Small intestine (tissue), 7 donors: Measurements from ENCODE around the gene CHD9. TPM values are rescaled to one million over a fixed set of nuclear protein-coding genes. Genes with fewer than 3 reads are reported as not detected.

Source experiments
- DNase-seq, 2 donors: peaks; one replicate each; pipeline versions ENCODE4 v3.0.0 to v3.0.0-alpha.2; 2013
- FAIRE-seq: peaks from 2 replicates; lab custom pipeline; 2012; peaks lifted over from hg19 to GRCh38; lab: Jason Lieb, UNC
- H3K27ac ChIP-seq, 3 donors: one replicate each; pipeline ENCODE4 v1.5.1; 2013; ENCODE audit warnings: low read length in 2 of 3, mild to moderate bottlenecking in 2 of 3, control low read depth in 1 of 3, inconsistent platforms in 1 of 3, low read depth in 1 of 3, moderate library complexity in 1 of 3
- H3K27me3 ChIP-seq, 3 donors: one replicate each; pipeline ENCODE4 v1.6.1; 2013; ENCODE audit warnings: low read length in 3 of 3, inconsistent platforms in 1 of 3; ENCODE audit not compliant: control insufficient read depth in 3 of 3, insufficient read depth in 3 of 3
- H3K36me3 ChIP-seq, 3 donors: one replicate each; pipeline ENCODE4 v1.6.1; 2013; ENCODE audit warnings: low read length in 3 of 3, inconsistent platforms in 1 of 3, low read depth in 1 of 3, mild to moderate bottlenecking in 1 of 3, moderate library complexity in 1 of 3; ENCODE audit not compliant: control insufficient read depth in 3 of 3, insufficient read depth in 2 of 3
- H3K4me1 ChIP-seq, 3 donors: one replicate each; pipeline ENCODE4 v1.6.1; 2013; ENCODE audit warnings: low read length in 2 of 3, inconsistent platforms in 1 of 3, low read depth in 1 of 3, mild to moderate bottlenecking in 1 of 3, moderate library complexity in 1 of 3; ENCODE audit not compliant: control insufficient read depth in 3 of 3, insufficient read depth in 2 of 3
- H3K4me3 ChIP-seq, 3 donors: one replicate each; pipeline ENCODE4 v1.5.1; 2013; ENCODE audit warnings: low read length in 3 of 3, control low read depth in 1 of 3, inconsistent platforms in 1 of 3, low read depth in 1 of 3, mild to moderate bottlenecking in 1 of 3, moderate library complexity in 1 of 3
- H3K9me3 ChIP-seq, 2 donors: one replicate each; pipeline ENCODE4 v1.6.1; 2013; ENCODE audit warnings: low read depth in 1 of 2, low read length in 1 of 2; ENCODE audit not compliant: control insufficient read depth in 2 of 2, insufficient read depth in 1 of 2
- WGBS, 3 donors: extraction: QIAGEN DNeasy Blood & Tissue Kit; methylation state at CpG; one replicate each; pipeline ENCODE4 v1.1.7; 2013; 5-methylcytosine and 5-hydroxymethylcytosine counted together
- polyA plus RNA-seq, 4 donors: library from polyadenylated mRNA; stranded (reverse) in 3 of 4; unstranded in 1 of 4; fragments of 200-250 nt in 3 of 4; fragments of 120-200 nt in 1 of 4; gene quantifications; one replicate each; pipeline versions ENCODE4 v1.2.1 to v1.2.3, GENCODE V29; 2013
- donor health status: healthy with polysubstance abuse.
- donor health status: control.
- donor health status: control.
- donor health status: Bipolar disorder and iron deficiency.
- donor health status: healthy.

Gene CHD9
- polyA plus RNA-seq, 4 donors: 7.6 to 33.5 (median 11.2) TPM

- peaks cover 3 to 17% (median 16%) of the 10 kb centered on the region in 3 donors for H3K36me3 ChIP-seq
- WGBS, 3 donors: 84 to 95% (median 94%) methylated on average over 5 of the region's 5 CpGs
- H3K4me3 ChIP-seq: no peak overlapping the region
- H3K27me3 ChIP-seq: no peaks in the 10 kb centered on the region
- DNase-seq (no peak), FAIRE-seq (no peak)
- no peak overlapping the region for H3K27ac ChIP-seq
- no peaks in the 10 kb centered on the region for H3K9me3 ChIP-seq
- H3K4me1 ChIP-seq: no peaks in the 10 kb centered on the region
Observed at GRCh38 chr16:53282328-53282727, 227.5 kb downstream of the CHD9 start.

DNA sequence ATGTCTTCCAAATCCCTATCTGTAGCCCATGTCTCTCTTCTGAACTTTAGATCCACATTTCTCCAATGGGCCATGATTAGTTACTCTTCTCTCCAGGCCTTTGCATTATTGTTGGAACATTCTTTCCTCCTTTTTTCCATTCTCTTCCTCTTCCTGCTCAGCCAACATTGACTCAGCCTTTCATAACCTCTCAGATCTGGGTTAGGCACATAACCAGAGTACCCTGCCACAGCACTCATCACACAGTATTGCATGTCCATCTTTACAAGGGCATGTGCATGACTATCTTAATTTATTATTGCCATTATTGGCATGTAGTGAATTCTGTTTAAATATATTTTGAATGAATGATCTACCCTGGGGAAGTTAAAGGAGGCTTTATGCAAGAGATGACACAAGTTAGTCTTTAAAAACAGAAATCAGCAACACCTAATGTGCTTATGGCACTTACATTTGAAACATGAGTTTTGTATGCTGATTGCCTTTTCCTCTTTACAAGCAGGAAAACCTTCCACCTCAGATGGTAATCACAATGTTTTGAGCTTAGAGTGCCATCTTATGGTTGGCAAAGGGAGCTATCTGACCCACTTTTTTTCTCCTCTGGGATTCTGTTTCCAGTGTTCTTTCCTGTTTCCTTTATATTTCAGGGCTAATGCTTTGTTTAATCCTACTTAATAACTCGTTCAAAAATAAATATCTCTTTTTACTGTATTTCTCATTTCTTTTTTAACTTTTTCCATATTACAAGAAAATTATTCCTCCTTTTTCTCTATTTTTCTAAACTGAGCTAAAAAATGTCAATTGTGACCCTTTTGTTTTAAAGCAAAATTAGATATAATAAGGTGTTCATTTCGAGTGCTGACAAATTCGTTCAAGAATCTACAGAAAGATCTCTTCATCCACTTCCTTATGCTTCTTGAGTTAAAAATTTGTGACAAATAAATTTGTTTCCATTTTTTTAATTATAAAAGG, 228.5 kb downstream of the CHD9 start:
- DNase-seq: peak; percentile 28 to 51
- no peaks in the 10 kb centered on the region for H3K4me1 ChIP-seq
- WGBS, 3 donors: 65 to 80% (median 72%) methylated on average over 3 of the region's 3 CpGs
- no peaks in the 10 kb centered on the region for H3K27me3 ChIP-seq
- H3K36me3 ChIP-seq: peaks cover 6 to 21% (median 17%) of the 10 kb centered on the region in 3 donors
- H3K9me3 ChIP-seq: no peaks in the 10 kb centered on the region
- FAIRE-seq: peak; percentile 51
- H3K4me3 ChIP-seq: no peak overlapping the region
- no peak overlapping the region for H3K27ac ChIP-seq

DNA sequence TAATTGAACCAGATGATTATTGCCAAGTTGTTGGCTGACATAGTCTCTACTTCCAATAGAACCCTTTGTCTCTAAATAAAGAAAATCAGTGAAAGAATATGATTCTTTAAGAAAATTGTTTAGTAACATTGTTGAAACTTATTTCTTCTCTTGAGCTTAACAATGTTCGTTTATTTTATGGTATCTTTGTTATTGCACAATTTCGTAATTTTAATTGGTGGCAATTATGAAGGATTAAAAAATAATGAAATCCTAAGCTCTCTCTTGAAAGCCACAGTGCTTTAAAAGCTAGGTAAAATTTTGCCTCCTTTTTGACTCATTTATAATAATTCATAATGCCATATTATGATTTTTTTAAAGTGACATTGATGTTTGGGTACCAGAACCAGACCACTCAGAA, 230.4 kb downstream of the CHD9 start:
- Histone ChIP-seq H3K9me3 (no peaks in the 10 kb centered on the region), H3K4me1 (no peaks in the 10 kb centered on the region), H3K27ac (no peak overlapping the region), H3K36me3 (peaks cover 6 to 28% (median 20%) of the 10 kb centered on the region in 3 donors), H3K27me3 (no peaks in the 10 kb centered on the region), H3K4me3 (no peak overlapping the region)
- peak; percentile 10 for FAIRE-seq
- DNase-seq: no peak
- WGBS, 3 donors: 68 to 77% (median 69%) methylated on average over 2 of the region's 2 CpGs

DNA sequence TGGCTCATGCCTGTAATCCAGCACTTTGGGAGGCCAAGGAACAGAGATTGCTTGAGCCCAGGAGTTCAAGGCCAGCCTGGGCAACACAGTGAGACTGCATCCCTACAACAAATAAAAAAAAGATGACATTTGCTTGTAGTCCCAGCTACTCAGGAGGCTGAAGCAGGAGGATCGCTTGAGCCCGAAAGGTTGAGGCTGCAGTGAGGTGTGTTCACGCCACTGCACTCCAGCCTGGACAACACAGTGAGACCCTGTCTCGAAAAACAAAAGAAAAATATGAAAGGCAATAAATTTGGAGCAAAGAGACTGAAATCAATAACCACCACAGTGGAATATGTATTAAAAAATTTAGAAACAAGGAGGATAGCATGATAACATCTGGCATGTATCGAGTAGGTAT, 235.7 kb downstream of the CHD9 start:
- FAIRE-seq (no peak), DNase-seq (no peak)
- H3K36me3 ChIP-seq: peaks cover 8 to 35% (median 16%) of the 10 kb centered on the region in 3 donors
- 95 to 99% (median 97%) methylated on average over 5 of the region's 5 CpGs for WGBS, 3 donors
- H3K4me3 ChIP-seq: no peak overlapping the region
- no peaks in the 10 kb centered on the region for H3K4me1 ChIP-seq
- no peaks in the 10 kb centered on the region for H3K9me3 ChIP-seq
- no peak overlapping the region for H3K27ac ChIP-seq
- no peaks in the 10 kb centered on the region for H3K27me3 ChIP-seq

DNA sequence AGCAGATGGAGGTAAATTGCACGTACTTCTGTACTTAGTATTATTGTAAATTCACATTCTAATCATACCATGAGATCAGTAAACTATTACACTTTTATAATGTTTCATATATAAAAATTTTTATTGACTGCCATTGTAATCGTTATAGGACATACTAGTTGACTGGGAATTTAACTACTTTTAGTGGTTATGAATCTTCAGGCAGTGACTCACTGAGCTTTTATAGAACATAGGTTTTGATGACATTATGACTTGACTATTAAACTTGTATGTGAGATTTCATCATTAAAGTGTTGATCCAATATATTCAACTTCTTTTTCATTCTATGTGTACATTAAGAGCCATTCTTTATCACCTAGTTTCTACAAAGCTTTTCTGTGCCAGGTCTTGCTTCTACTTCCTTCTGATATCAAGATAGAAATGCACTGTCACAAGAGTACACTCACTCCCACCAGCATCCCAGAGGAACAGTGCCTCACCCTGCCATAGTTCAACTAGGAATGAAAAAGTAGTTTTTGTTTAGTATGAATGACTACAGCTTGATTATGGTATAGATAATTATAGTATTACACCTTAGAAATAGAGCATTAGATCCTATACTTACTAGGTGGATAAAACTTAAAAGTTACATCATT, 237.1 kb downstream of the CHD9 start:
- H3K4me1 ChIP-seq: no peaks in the 10 kb centered on the region
- H3K36me3 ChIP-seq: peaks cover 8 to 36% (median 8%) of the 10 kb centered on the region in 3 donors
- H3K27ac ChIP-seq: no peak overlapping the region
- no peak for DNase-seq
- H3K9me3 ChIP-seq: no peaks in the 10 kb centered on the region
- H3K4me3 ChIP-seq: no peak overlapping the region
- H3K27me3 ChIP-seq: no peaks in the 10 kb centered on the region
- FAIRE-seq: no peak
- WGBS, 3 donors: 62 to 90% (median 78%) methylated on average over 2 of the region's 2 CpGs

GRCh38 chr16:53297477-53297876, 242.7 kb downstream of the CHD9 start:
- no peaks in the 10 kb centered on the region for H3K4me1 ChIP-seq
- FAIRE-seq: no peak
- no peak overlapping the region for H3K27ac ChIP-seq
- H3K9me3 ChIP-seq: no peaks in the 10 kb centered on the region
- DNase-seq: no peak
- H3K27me3 ChIP-seq: no peaks in the 10 kb centered on the region
- H3K36me3 ChIP-seq: peaks cover 11 to 35% (median 11%) of the 10 kb centered on the region in 3 donors
- no peak overlapping the region for H3K4me3 ChIP-seq

GRCh38 chr16:53304334-53304733, 249.5 kb downstream of the CHD9 start:
- no peak for DNase-seq
- no peak overlapping the region for H3K27ac ChIP-seq
- WGBS, 3 donors: 85 to 92% (median 88%) methylated on average over 2 of the region's 2 CpGs
- H3K36me3 ChIP-seq: peaks cover 12 to 25% (median 14%) of the 10 kb centered on the region in 3 donors
- H3K4me3 ChIP-seq: no peak overlapping the region
- H3K27me3 ChIP-seq: no peaks in the 10 kb centered on the region
- no peak for FAIRE-seq
- H3K9me3 ChIP-seq: no peaks in the 10 kb centered on the region
- H3K4me1 ChIP-seq: no peaks in the 10 kb centered on the region

GRCh38 chr16:53305743-53306142, 251.0 kb downstream of the CHD9 start:
- FAIRE-seq (no peak), DNase-seq (no peak)
- no peaks in the 10 kb centered on the region for H3K27me3 ChIP-seq
- H3K4me1 ChIP-seq: no peaks in the 10 kb centered on the region
- WGBS, 3 donors: 92 to 99% (median 98%) methylated on average over 3 of the region's 3 CpGs
- H3K36me3 ChIP-seq: peaks cover 12 to 23% (median 13%) of the 10 kb centered on the region in 3 donors
- no peaks in the 10 kb centered on the region for H3K9me3 ChIP-seq
- H3K27ac ChIP-seq: no peak overlapping the region
- no peak overlapping the region for H3K4me3 ChIP-seq
